Bladder microvascular endothelial cell (primary cell): ENCODE results near the gene HECTD2. TPM values are rescaled to one million over a fixed set of nuclear protein-coding genes. Genes with fewer than 3 reads are reported as not detected.

ENCODE experiments used
- total RNA-seq: library from RNA; depleted of rRNA; stranded (reverse); fragments of >200 nt; gene quantifications from 2 replicates; pipeline ENCODE4 v1.2.3, GENCODE V29; 2014

Gene HECTD2, protein sequence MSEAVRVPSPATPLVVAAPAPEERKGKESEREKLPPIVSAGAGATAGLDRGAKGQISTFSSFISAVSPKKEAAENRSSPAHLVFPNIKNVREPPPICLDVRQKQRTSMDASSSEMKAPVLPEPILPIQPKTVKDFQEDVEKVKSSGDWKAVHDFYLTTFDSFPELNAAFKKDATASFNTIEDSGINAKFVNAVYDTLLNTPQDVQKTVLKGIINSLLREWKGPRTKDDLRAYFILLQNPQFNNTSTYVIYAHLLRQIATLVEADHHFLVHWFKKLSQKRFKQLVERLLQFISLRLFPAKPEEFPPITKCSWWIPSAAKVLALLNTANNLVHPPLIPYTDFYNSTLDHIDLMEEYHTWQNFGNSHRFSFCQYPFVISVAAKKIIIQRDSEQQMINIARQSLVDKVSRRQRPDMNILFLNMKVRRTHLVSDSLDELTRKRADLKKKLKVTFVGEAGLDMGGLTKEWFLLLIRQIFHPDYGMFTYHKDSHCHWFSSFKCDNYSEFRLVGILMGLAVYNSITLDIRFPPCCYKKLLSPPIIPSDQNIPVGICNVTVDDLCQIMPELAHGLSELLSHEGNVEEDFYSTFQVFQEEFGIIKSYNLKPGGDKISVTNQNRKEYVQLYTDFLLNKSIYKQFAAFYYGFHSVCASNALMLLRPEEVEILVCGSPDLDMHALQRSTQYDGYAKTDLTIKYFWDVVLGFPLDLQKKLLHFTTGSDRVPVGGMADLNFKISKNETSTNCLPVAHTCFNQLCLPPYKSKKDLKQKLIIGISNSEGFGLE
- total RNA-seq: 2.6 and 10.4 TPM in 2 replicates

DNA sequence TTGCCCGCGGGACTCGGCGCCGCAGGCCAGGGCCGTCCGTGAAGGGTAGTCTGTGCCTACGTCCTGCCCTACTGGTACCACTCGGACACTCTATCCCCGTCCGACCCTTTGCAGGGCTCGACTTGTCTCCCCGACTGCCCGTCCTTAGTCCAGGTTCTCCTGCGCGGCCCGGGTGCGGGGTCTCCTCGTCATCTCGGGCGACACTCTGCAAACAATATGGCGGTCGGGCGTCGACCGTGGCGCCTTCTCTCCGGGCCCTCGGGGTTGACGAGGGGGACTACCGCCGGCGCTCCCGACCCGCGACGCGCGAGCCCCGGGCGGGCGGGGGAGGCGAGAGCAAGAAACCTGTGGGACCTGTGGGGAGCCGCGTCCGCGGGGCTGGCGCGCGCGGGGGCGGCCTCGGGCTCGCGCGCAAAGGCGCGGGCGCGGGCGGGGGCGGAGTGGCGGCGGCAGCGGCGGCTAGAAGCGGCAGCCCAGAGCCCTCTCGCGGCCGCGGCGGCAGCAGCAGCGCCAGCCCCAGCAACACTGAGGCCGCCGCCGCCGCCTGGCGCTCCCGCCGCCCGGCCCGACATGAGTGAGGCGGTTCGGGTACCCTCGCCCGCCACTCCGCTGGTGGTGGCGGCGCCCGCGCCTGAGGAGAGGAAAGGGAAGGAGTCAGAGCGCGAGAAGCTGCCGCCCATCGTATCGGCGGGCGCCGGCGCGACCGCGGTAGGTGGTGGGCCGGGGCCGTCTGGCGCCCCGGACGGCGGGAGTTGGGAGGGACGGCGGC lies at the start of gene HECTD2:
HECTD2 (plus strand) TSS at position 476 of the 769 bp plus-strand sequence; CDS start at position 571, 95 bp downstream.

Other genes starting within 250 kb of the HECTD2 start
- gene PCGF5, start 189.7 kb upstream of the HECTD2 start, total RNA-seq: 22.8 and 72.2 TPM in 2 replicates
- gene PPP1R3C, start 222.7 kb downstream of the HECTD2 start, total RNA-seq: 0.49 and 0.57 TPM in 2 replicates